Measurements from ENCODE around the gene ADCY4.

ADCY4 gene

GRCh38 chr14:24296341-24297157 lies 38.3 kb downstream of the ADCY4 start:
- DNase-seq: peak; percentile 94

GRCh38 chr14:24293525-24293924 lies 41.3 kb downstream of the ADCY4 start:
- DNase-seq: no peak

GRCh38 chr14:24292118-24292807 lies 42.6 kb downstream of the ADCY4 start:
- no peak for DNase-seq

GRCh38 chr14:24291446-24292117 lies 43.3 kb downstream of the ADCY4 start:
- DNase-seq: no peak

- DNase-seq: no peak
Measured at GRCh38 chr14:24290746-24291145, 44.1 kb downstream of the ADCY4 start.

- DNase-seq: no peak
Measured at GRCh38 chr14:24289649-24290280, 45.1 kb downstream of the ADCY4 start.

- DNase-seq: no peak
Measured at GRCh38 chr14:24286996-24287395, 47.9 kb downstream of the ADCY4 start.

GRCh38 chr14:24285351-24285750 lies 49.5 kb downstream of the ADCY4 start:
- DNase-seq: no peak

- DNase-seq: no peak
Measured at GRCh38 chr14:24284501-24285035, 50.3 kb downstream of the ADCY4 start.

GRCh38 chr14:24283796-24284460 lies 50.9 kb downstream of the ADCY4 start:
- no peak for DNase-seq

- DNase-seq: no peak
Measured at GRCh38 chr14:24282736-24283135, 52.1 kb downstream of the ADCY4 start.

GRCh38 chr14:24281636-24282035 lies 53.2 kb downstream of the ADCY4 start:
- no peak for DNase-seq

- no peak for DNase-seq
Measured at GRCh38 chr14:24280797-24281460, 53.9 kb downstream of the ADCY4 start.

- DNase-seq: peak; percentile 12
Measured at GRCh38 chr14:24279301-24280186, 55.3 kb downstream of the ADCY4 start.

GRCh38 chr14:24278424-24278823 lies 56.4 kb downstream of the ADCY4 start:
- no peak for DNase-seq

GRCh38 chr14:24277606-24278321 lies 57.1 kb downstream of the ADCY4 start:
- DNase-seq: no peak

GRCh38 chr14:24277071-24277470 lies 57.8 kb downstream of the ADCY4 start:
- DNase-seq: no peak

GRCh38 chr14:24274101-24274543 lies 60.7 kb downstream of the ADCY4 start:
- no peak for DNase-seq

GRCh38 chr14:24273422-24273998 lies 61.4 kb downstream of the ADCY4 start:
- DNase-seq: no peak
